H1 (cell line): ENCODE results near the gene NRAS. TPM values are rescaled to one million over a fixed set of nuclear protein-coding genes. Genes with fewer than 3 reads are reported as not detected.

Experiments
- CTCF ChIA-PET: fragments of 300-600 bp; sonication (Branson Sonifier 250); formaldehyde crosslinking; loops from one replicate; lab custom pipeline; 2021; ENCODE audit not compliant: partially characterized antibody; lab: Charles Lee
- POLR2A ChIA-PET: fragments of 300-600 bp; sonication (Branson Sonifier 250); formaldehyde crosslinking; loops from one replicate; lab custom pipeline; 2021; ENCODE audit warnings: inconsistent platforms; ENCODE audit not compliant: partially characterized antibody; lab: Charles Lee
- DNase-seq, 2 experiments: peaks; one replicate each; pipeline versions ENCODE4 v3.0.0 to v3.0.0-alpha.2; 2010 to 2022; ENCODE audit warnings: low spot score in 2 of 2, low read depth in 1 of 2, mixed read lengths in 1 of 2
- FAIRE-seq: peaks from 2 replicates; lab custom pipeline; 2011; peaks lifted over from hg19 to GRCh38; lab: Jason Lieb, UNC
- H2AFZ ChIP-seq: 2 replicates; pipeline ENCODE4 v1.8.1; 2012; ENCODE audit warnings: low read length, inconsistent platforms
- H2AK5ac ChIP-seq: 2 replicates; pipeline ENCODE4 v1.6.1; 2013; ENCODE audit warnings: low read depth, low read length
- H2BK120ac ChIP-seq: replicated peaks from 2 replicates; pipeline ENCODE3; 2013; ENCODE audit warnings: low read depth, low read length, inconsistent platforms
- H2BK12ac ChIP-seq: 2 replicates; pipeline ENCODE4 v1.6.1; 2013; ENCODE audit warnings: low read depth, low read length
- H2BK15ac ChIP-seq: 2 replicates; pipeline ENCODE4 v1.6.1; 2013; ENCODE audit warnings: low read length
- H2BK20ac ChIP-seq: 2 replicates; pipeline ENCODE4 v1.6.1; 2013; ENCODE audit warnings: low read length
- H2BK5ac ChIP-seq: 2 replicates; pipeline ENCODE4 v1.6.1; 2013; ENCODE audit warnings: low read depth, low read length
- H3K14ac ChIP-seq: 2 replicates; pipeline ENCODE4 v1.6.1; 2013; ENCODE audit warnings: inconsistent platforms; ENCODE audit not compliant: insufficient read length
- H3K18ac ChIP-seq: 2 replicates; pipeline ENCODE4 v1.6.1; 2013; ENCODE audit warnings: low read length; ENCODE audit errors: extremely low read depth
- H3K23ac ChIP-seq: 2 replicates; pipeline ENCODE4 v1.6.1; 2013; ENCODE audit warnings: inconsistent platforms; ENCODE audit not compliant: insufficient read length
- H3K23me2 ChIP-seq: 2 replicates; pipeline ENCODE4 v1.6.1; 2013; ENCODE audit warnings: low read depth, low read length
- H3K27ac ChIP-seq: 2 replicates; pipeline ENCODE4 v1.6.1; 2011; ENCODE audit warnings: low read depth, low read length, inconsistent platforms
- H3K27me3 ChIP-seq, 4 experiments: replicated peaks in 1 of 4; 1 replicate in 1 of 4; 2 replicates in 3 of 4; pipeline versions ENCODE4 v1.6.1 to v1.8.1; 2011 to 2013; ENCODE audit warnings: low read length in 3 of 4, mild to moderate bottlenecking in 3 of 4, inconsistent platforms in 2 of 4, mixed read lengths in 2 of 4, moderate library complexity in 1 of 4; ENCODE audit not compliant: control insufficient read depth in 3 of 4, insufficient read depth in 3 of 4; ENCODE audit errors: extremely low read depth in 1 of 4
- H3K36me3 ChIP-seq, 4 experiments: 2 replicates each; pipeline versions ENCODE4 v1.6.1 to v1.8.1; 2011 to 2013; ENCODE audit warnings: mild to moderate bottlenecking in 4 of 4, low read length in 3 of 4, moderate library complexity in 2 of 4, control low read depth in 1 of 4, inconsistent platforms in 1 of 4; ENCODE audit not compliant: insufficient read depth in 4 of 4, control insufficient read depth in 2 of 4
- H3K4ac ChIP-seq: replicated peaks from 2 replicates; pipeline ENCODE3; 2013; ENCODE audit warnings: low read length, low read depth, mixed read lengths, inconsistent platforms; ENCODE audit not compliant: insufficient read length
- H3K4me1 ChIP-seq, 4 experiments: replicated peaks in 1 of 4; 1 replicate in 1 of 4; 2 replicates in 3 of 4; pipeline versions ENCODE4 v1.6.1 to v1.8.1; 2011 to 2013; ENCODE audit warnings: low read length in 3 of 4, inconsistent platforms in 2 of 4, mixed read lengths in 1 of 4; ENCODE audit not compliant: insufficient read depth in 4 of 4, control insufficient read depth in 3 of 4
- H3K4me2 ChIP-seq, 2 experiments: 2 replicates each; pipeline versions ENCODE4 v1.6.1 to v1.8.1; 2011 to 2013; ENCODE audit warnings: low read depth in 2 of 2, low read length in 2 of 2, control low read depth in 1 of 2, inconsistent platforms in 1 of 2, mild to moderate bottlenecking in 1 of 2; ENCODE audit not compliant: insufficient read depth in 1 of 2
- H3K4me3 ChIP-seq, 4 experiments: fragments of 200-600, 300-600 bp in 1 of 4; sonication (generic), shearing (Covaris generic), sonication (Bioruptor Twin) in 1 of 4; 2 replicates each; pipeline versions ENCODE4 v1.5.1 to v1.8.1; 2011 to 2016; ENCODE audit warnings: low read length in 4 of 4, low read depth in 3 of 4, control low read depth in 2 of 4, inconsistent platforms in 2 of 4, mild to moderate bottlenecking in 2 of 4, mixed read lengths in 1 of 4, moderate library complexity in 1 of 4; ENCODE audit not compliant: insufficient read depth in 2 of 4; ENCODE audit errors: extremely low read depth in 1 of 4
- H3K56ac ChIP-seq: replicated peaks from 2 replicates; pipeline ENCODE3; 2013; ENCODE audit warnings: low read depth, mild to moderate bottlenecking, mixed read lengths, low read length, inconsistent platforms; ENCODE audit not compliant: insufficient read length
- H3K79me1 ChIP-seq: 2 replicates; pipeline ENCODE4 v1.6.1; 2013; ENCODE audit warnings: low read depth, low read length, control low read depth
- H3K79me2 ChIP-seq, 2 experiments: 2 replicates each; pipeline versions ENCODE4 v1.6.1 to v1.8.1; 2012 to 2013; ENCODE audit warnings: low read length in 2 of 2, mild to moderate bottlenecking in 2 of 2, inconsistent platforms in 1 of 2; ENCODE audit not compliant: insufficient read depth in 2 of 2, control insufficient read depth in 1 of 2
- H3K9ac ChIP-seq, 4 experiments: replicated peaks in 1 of 4; 1 replicate in 1 of 4; 2 replicates in 3 of 4; pipeline versions ENCODE4 v1.6.1 to v1.8.1; 2011 to 2013; ENCODE audit warnings: low read depth in 3 of 4, low read length in 3 of 4, control low read depth in 2 of 4, mild to moderate bottlenecking in 2 of 4, moderate library complexity in 2 of 4, inconsistent platforms in 1 of 4; ENCODE audit errors: extremely low read depth in 1 of 4
- H3K9me3 ChIP-seq, 2 experiments: 2 replicates each; pipeline versions ENCODE4 v1.6.1 to v1.8.1; 2012 to 2013; ENCODE audit warnings: mild to moderate bottlenecking in 2 of 2, moderate library complexity in 2 of 2, control low read depth in 1 of 2, inconsistent platforms in 1 of 2, low read depth in 1 of 2, low read length in 1 of 2, mixed read lengths in 1 of 2; ENCODE audit not compliant: insufficient read depth in 2 of 2
- H4K20me1 ChIP-seq, 2 experiments: replicated peaks in 1 of 2; 2 replicates each; pipeline versions ENCODE3 to v1.8.1; 2011 to 2013; ENCODE audit warnings: inconsistent platforms in 2 of 2, low read length in 2 of 2, mild to moderate bottlenecking in 1 of 2; ENCODE audit not compliant: insufficient read depth in 2 of 2, control insufficient read depth in 1 of 2
- H4K5ac ChIP-seq: 2 replicates; pipeline ENCODE4 v1.6.1; 2013; ENCODE audit warnings: low read length, low read depth, mixed read lengths, inconsistent platforms; ENCODE audit not compliant: insufficient read length
- H4K8ac ChIP-seq: 2 replicates; pipeline ENCODE4 v1.8.0; 2013; ENCODE audit warnings: mild to moderate bottlenecking, moderate library complexity, low read length, inconsistent platforms; ENCODE audit not compliant: insufficient read depth; ENCODE audit errors: extremely low read depth
- H4K91ac ChIP-seq: replicated peaks from 2 replicates; pipeline ENCODE3; 2013; ENCODE audit warnings: low read length, mixed read lengths, inconsistent platforms; ENCODE audit not compliant: insufficient read length
- BACH1 ChIP-seq: IDR thresholded peaks from 2 replicates; pipeline ENCODE4 v1.6.1; 2012; ENCODE audit warnings: low read length, improper control_type of control experiment
- GTF2F1 ChIP-seq: IDR thresholded peaks from 2 replicates; pipeline ENCODE4 v1.6.1; 2012; ENCODE audit warnings: low read depth, low read length, improper control_type of control experiment, borderline replicate concordance
- POLR2AphosphoS5 ChIP-seq: IDR thresholded peaks from 2 replicates; pipeline ENCODE4 v1.6.1; 2011; ENCODE audit warnings: low read depth, low read length
- RAD21 ChIP-seq, 2 experiments: IDR thresholded peaks in 1 of 2; conservative IDR thresholded peaks in 1 of 2; 2 replicates each; pipeline ENCODE4 v1.6.1; 2011; ENCODE audit warnings: low read depth in 2 of 2, low read length in 2 of 2, improper control_type of control experiment in 1 of 2, inconsistent platforms in 1 of 2, mild to moderate bottlenecking in 1 of 2, moderate library complexity in 1 of 2
- RNF2 ChIP-seq: fragments of 200-900, 300-1000 bp; sonication (generic); IDR thresholded peaks from 2 replicates; pipeline ENCODE4 v1.7.1; 2016; ENCODE audit warnings: borderline replicate concordance, low read depth, mild to moderate bottlenecking, antibody characterized with exemption, low read length; ENCODE audit not compliant: poor library complexity, severe bottlenecking; ENCODE audit errors: missing control alignments
- SIX5 ChIP-seq: IDR thresholded peaks from 2 replicates; pipeline ENCODE4 v1.6.1; 2011; ENCODE audit warnings: mild to moderate bottlenecking, low read depth, low read length
- SP1 ChIP-seq: IDR thresholded peaks from 2 replicates; pipeline ENCODE4 v1.6.1; 2011; ENCODE audit warnings: low read depth, low read length
- SP2 ChIP-seq: IDR thresholded peaks from 2 replicates; pipeline ENCODE4 v1.6.1; 2012; ENCODE audit warnings: mild to moderate bottlenecking, low read length, inconsistent platforms
- SRF ChIP-seq: IDR thresholded peaks from 2 replicates; pipeline ENCODE4 v1.6.1; 2011; ENCODE audit warnings: mild to moderate bottlenecking, low read depth, low read length, moderate library complexity
- SUZ12 ChIP-seq: fragments of 200-600 bp; sonication (generic); IDR thresholded peaks from 2 replicates; pipeline ENCODE4 v1.6.1; 2012; ENCODE audit warnings: mild to moderate bottlenecking, inconsistent platforms, low read length, moderate library complexity, mixed read lengths
- TBP ChIP-seq: IDR thresholded peaks from 2 replicates; pipeline ENCODE4 v1.6.1; 2011; ENCODE audit warnings: low read depth, low read length, improper control_type of control experiment
- YY1 ChIP-seq: IDR thresholded peaks from 2 replicates; pipeline ENCODE4 v1.6.1; 2011; ENCODE audit warnings: low read depth, mild to moderate bottlenecking, low read length
- WGBS, 2 experiments: shearing (Covaris generic) in 1 of 2; methylation state at CpG; one replicate each; pipeline versions ENCODE4 v1.1.6 to v1.1.7; 2013 to 2015; ENCODE audit warnings: low lambda C conversion rate in 2 of 2, mixed read lengths in 2 of 2, inconsistent platforms in 1 of 2, low coverage in 1 of 2, missing lambda C conversion rate in 1 of 2; ENCODE audit not compliant: insufficient replicate concordance in 2 of 2, insufficient coverage in 1 of 2, insufficient read length in 1 of 2; ENCODE audit errors: extremely low coverage in 1 of 2, missing lambda C conversion rate in 1 of 2; 5-methylcytosine and 5-hydroxymethylcytosine counted together
- polyA plus RNA-seq, 7 experiments: library from polyadenylated mRNA; depleted of rRNA in 3 of 7; stranded (reverse) in 5 of 7; unstranded in 2 of 7; fragments of >200 nt in 5 of 7; fragments of 200-250 nt in 2 of 7; gene quantifications; 1 replicate in 5 of 7; 2 replicates in 1 of 7; 4 replicates in 1 of 7; pipeline versions ENCODE4 v1.2.1 to v1.2.3, GENCODE V29; 2011 to 2013; ENCODE audit warnings: missing spikeins in 2 of 7, mixed read lengths in 2 of 7
- total RNA-seq: library from RNA; stranded (reverse); fragmentation: NEBNext Ultra II Directional; extraction: Animal tissue kit (Norgen Biotek cat#: 25700); gene quantifications from 2 replicates; pipeline ENCODE4 v1.2.1, GENCODE V29; 2021
- TF ChIP-seq, protein P1 (sequence below): IDR thresholded peaks from 2 replicates; pipeline ENCODE4 v1.6.1; 2012; ENCODE audit warnings: low read length, inconsistent platforms

NRAS gene
- total and polyA plus RNA-seq, 2 of the 8 experiments (the other 6 are each of a cell fraction or from before 2014, with no cell fraction given) = 24.5 to 65.1 TPM

DNA sequence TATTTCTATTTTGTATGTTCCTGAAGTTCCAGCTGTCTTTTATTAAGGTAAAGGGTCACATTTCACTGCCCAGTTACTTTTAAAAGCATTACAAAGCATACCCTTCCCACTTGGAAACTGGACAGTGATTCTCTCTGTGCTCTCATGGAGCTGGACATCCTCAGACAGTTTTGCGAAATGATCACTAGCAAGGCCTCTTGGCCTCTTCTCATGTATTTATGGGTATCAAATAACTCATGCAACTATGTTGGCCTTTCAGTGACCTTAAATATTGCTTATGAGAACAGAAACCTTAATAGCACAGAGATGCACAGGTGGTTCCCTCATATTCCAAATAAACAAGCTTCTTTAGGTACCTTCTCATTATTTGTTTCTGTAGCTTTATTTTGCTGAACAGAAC lies 13.3 kb downstream of the NRAS start:
- H3K27ac ChIP-seq = no peak overlapping the region
- no peak overlapping the region for H3K56ac ChIP-seq
- DNase-seq = no peak
- no peak overlapping the region for H3K9ac ChIP-seq
- no peaks in the 10 kb centered on the region for H3K79me1 ChIP-seq
- no peak overlapping the region for H3K4me3 ChIP-seq
- no peak overlapping the region for H2AK5ac ChIP-seq
- no peaks in the 10 kb centered on the region for H3K9me3 ChIP-seq
- H3K23me2 ChIP-seq = no peaks in the 10 kb centered on the region
- ChIA-PET CTCF (interaction anchor here (0.6 to 1.0 kb wide), 2 partner anchors 34 to 91 kb away, joined by 3 to 4 read pairs; partner anchors contain the start of gene DENND2C), POLR2A (interaction anchor here (1.2 to 7.6 kb wide), 5 partner anchors 9 to 52 kb away, joined by 3 to 54 read pairs (median 3); partner anchors contain the start of gene NRAS)
- no peak overlapping the region for H2AFZ ChIP-seq
- no peak overlapping the region for H4K91ac ChIP-seq
- H3K18ac ChIP-seq = no peak overlapping the region
- H3K27me3 ChIP-seq = no peaks in the 10 kb centered on the region
- no peak overlapping the region for H2BK20ac ChIP-seq
- H3K23ac ChIP-seq = no peak overlapping the region
- no peak for FAIRE-seq
- H3K79me2 ChIP-seq = no peaks in the 10 kb centered on the region
- H3K4me1 ChIP-seq = no peaks in the 10 kb centered on the region
- 89% methylated on average over 1 of the region's 1 CpG; no CpG with 5 or more reads in 1 of the 2 experiments for WGBS, 2 experiments
- H4K8ac ChIP-seq = no peak overlapping the region
- no peak overlapping the region for H4K5ac ChIP-seq
- no peak overlapping the region for H2BK12ac ChIP-seq
- H2BK5ac ChIP-seq = no peak overlapping the region
- peaks cover 0 to 23% (median 12%) of the 10 kb centered on the region in 4 experiments; a peak in 6 of 8 replicates for H3K36me3 ChIP-seq
- no peak overlapping the region for H3K14ac ChIP-seq
- H2BK120ac ChIP-seq = no peak overlapping the region
- H3K4ac ChIP-seq = no peak overlapping the region
- H3K4me2 ChIP-seq = no peak overlapping the region
- H4K20me1 ChIP-seq = no peaks in the 10 kb centered on the region
- no peak overlapping the region for H2BK15ac ChIP-seq
- no peak for TF ChIP-seq YY1
- TF ChIP-seq SIX5 = no peak
- no peak for TF ChIP-seq SP2
- TF ChIP-seq BACH1 = no peak
- TF ChIP-seq RNF2 = no peak
- TF ChIP-seq, protein P1, sequence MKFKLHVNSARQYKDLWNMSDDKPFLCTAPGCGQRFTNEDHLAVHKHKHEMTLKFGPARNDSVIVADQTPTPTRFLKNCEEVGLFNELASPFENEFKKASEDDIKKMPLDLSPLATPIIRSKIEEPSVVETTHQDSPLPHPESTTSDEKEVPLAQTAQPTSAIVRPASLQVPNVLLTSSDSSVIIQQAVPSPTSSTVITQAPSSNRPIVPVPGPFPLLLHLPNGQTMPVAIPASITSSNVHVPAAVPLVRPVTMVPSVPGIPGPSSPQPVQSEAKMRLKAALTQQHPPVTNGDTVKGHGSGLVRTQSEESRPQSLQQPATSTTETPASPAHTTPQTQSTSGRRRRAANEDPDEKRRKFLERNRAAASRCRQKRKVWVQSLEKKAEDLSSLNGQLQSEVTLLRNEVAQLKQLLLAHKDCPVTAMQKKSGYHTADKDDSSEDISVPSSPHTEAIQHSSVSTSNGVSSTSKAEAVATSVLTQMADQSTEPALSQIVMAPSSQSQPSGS = no peak
- TF ChIP-seq TBP = no peak
- no peak for TF ChIP-seq GTF2F1
- TF ChIP-seq SP1 = no peak
- TF ChIP-seq RAD21 (IDR thresholded peaks at IDR 0.05 in 1 of 2, conservative IDR thresholded peaks at IDR 0.05 in 1 of 2; ENCODE audit: low read depth in 2 of 2, low read length in 2 of 2) = no peak
- no peak for TF ChIP-seq POLR2AphosphoS5
- TF ChIP-seq SUZ12 = no peak
- no peak for TF ChIP-seq SRF
